ENCODE data around the gene GPR3. TPM values are rescaled to one million over a fixed set of nuclear protein-coding genes. Genes with fewer than 3 reads are reported as not detected.

The GPR3 gene
- total RNA-seq, 4 donors from 2014 or later: 0.36 to 0.81 TPM; not detected in 2

GRCh38 chr1:27364696-27365371, 27.6 kb upstream of the GPR3 start:
- Histone ChIP-seq H3K4me1 (peaks cover 61% of the 10 kb centered on the region), H3K4me3 (peak overlapping the region; percentile 60), H3K9me3 (no peaks in the 10 kb centered on the region), H3K27me3 (no peaks in the 10 kb centered on the region), H3K36me3 (peaks cover 47% of the 10 kb centered on the region), H3K27ac (peak overlapping the region; percentile 99)
- DNase-seq (ENCODE audit: low spot score in 2 of 2): no peak
- TF ChIP-seq EP300 (IDR thresholded peaks at IDR 0.05) (no peak), POLR2A (IDR thresholded peaks at IDR 0.05) (no peak), POLR2AphosphoS5 (IDR thresholded peaks at IDR 0.05) (no peak), CTCF (IDR thresholded peaks at IDR 0.05) (no peak)
- WGBS: 63% methylated on average over 6 of the region's 11 CpGs

GRCh38 chr1:27365372-27366112, 26.9 kb upstream of the GPR3 start:
- no peaks in the 10 kb centered on the region for H3K9me3 ChIP-seq
- TF ChIP-seq POLR2A (IDR thresholded peaks at IDR 0.05): peak in 1 of 2 donors; percentile 47
- TF ChIP-seq POLR2AphosphoS5 (IDR thresholded peaks at IDR 0.05): no peak
- H3K4me1 ChIP-seq: peaks cover 53% of the 10 kb centered on the region
- H3K27me3 ChIP-seq: no peaks in the 10 kb centered on the region
- H3K27ac ChIP-seq: peak overlapping the region; percentile 99
- peaks cover 40% of the 10 kb centered on the region for H3K36me3 ChIP-seq
- peak overlapping the region; percentile 60 for H3K4me3 ChIP-seq
- WGBS: under 1% methylated on average over 37 of the region's 40 CpGs
- DNase-seq (ENCODE audit: low spot score in 2 of 2): peak; percentile 95 to 97

DNA sequence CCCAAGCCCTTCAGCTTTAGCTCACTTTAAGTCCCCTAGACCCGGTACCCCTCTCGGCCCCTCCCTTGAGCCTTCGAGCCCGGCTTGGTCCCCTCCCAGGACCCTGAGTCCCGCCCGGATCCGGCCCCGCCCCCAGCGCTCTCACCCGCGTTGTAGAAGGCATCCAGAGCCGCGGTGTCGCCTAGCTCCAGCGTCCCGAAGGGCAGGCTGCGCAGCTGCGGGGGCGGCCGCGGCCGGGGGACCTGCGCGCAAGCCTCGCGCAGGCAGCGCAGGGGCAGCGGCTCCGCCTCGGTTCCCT, 26.4 kb upstream of the GPR3 start:
- H3K36me3 ChIP-seq: peaks cover 36% of the 10 kb centered on the region
- peak; percentile 94 to 95 for DNase-seq (ENCODE audit: low spot score in 2 of 2)
- no peaks in the 10 kb centered on the region for H3K27me3 ChIP-seq
- H3K4me3 ChIP-seq: peak overlapping the region; percentile 60
- H3K4me1 ChIP-seq: peaks cover 48% of the 10 kb centered on the region
- no peaks in the 10 kb centered on the region for H3K9me3 ChIP-seq
- 1% methylated on average over 9 of the region's 30 CpGs for WGBS
- peak overlapping the region; percentile 99 for H3K27ac ChIP-seq
- no peak for TF ChIP-seq POLR2AphosphoS5 (IDR thresholded peaks at IDR 0.05)
- no peak for TF ChIP-seq CTCF (IDR thresholded peaks at IDR 0.05)
- no peak for TF ChIP-seq EP300 (IDR thresholded peaks at IDR 0.05)
- TF ChIP-seq POLR2A (IDR thresholded peaks at IDR 0.05): no peak

GRCh38 chr1:27366411-27367159, 25.8 kb upstream of the GPR3 start, which contains the start of gene MAP3K6:
Gene MAP3K6 (minus strand): TSS chr1:27366961. CDS start chr1:27366597, 364 bp downstream.
- TF ChIP-seq CTCF (IDR thresholded peaks at IDR 0.05): peak in 1 of 2 donors; percentile 17
- TF ChIP-seq POLR2A (IDR thresholded peaks at IDR 0.05): peak in 1 of 2 donors; percentile 43
- peak in 2 of 3 donors; percentile 66 to 80 for TF ChIP-seq POLR2AphosphoS5 (IDR thresholded peaks at IDR 0.05)
- no peak for TF ChIP-seq EP300 (IDR thresholded peaks at IDR 0.05)
- Histone ChIP-seq H3K4me1 (peaks cover 48% of the 10 kb centered on the region), H3K9me3 (no peaks in the 10 kb centered on the region), H3K4me3 (peak within 1 kb of the TSS; percentile 60), H3K36me3 (peaks cover 31% of the 10 kb centered on the region), H3K27ac (peak within 1 kb of the TSS; percentile 99), H3K27me3 (no peaks in the 10 kb centered on the region)
- 1% methylated on average over 18 of the region's 67 CpGs for WGBS
- peak; percentile 95 for DNase-seq (ENCODE audit: low spot score in 2 of 2)

GRCh38 chr1:27367160-27367650, 25.2 kb upstream of the GPR3 start:
- no peak for TF ChIP-seq POLR2AphosphoS5 (IDR thresholded peaks at IDR 0.05)
- Histone ChIP-seq H3K27me3 (no peaks in the 10 kb centered on the region), H3K27ac (peak overlapping the region; percentile 99), H3K4me3 (peak overlapping the region; percentile 60), H3K9me3 (no peaks in the 10 kb centered on the region), H3K36me3 (peaks cover 25% of the 10 kb centered on the region), H3K4me1 (peaks cover 48% of the 10 kb centered on the region)
- no peak for DNase-seq (ENCODE audit: low spot score in 2 of 2)
- WGBS: 0% methylated on average over 1 of the region's 8 CpGs
